HepG2 (cell line): ENCODE data around the gene HILPDA.

Experiments used
- CHCHD3 ChIP-seq: sonication (generic); formaldehyde crosslinking; IDR thresholded peaks from 2 replicates; pipeline ENCODE4 v1.8.0; 2022; ENCODE audit warnings: mild to moderate bottlenecking, missing genetic modification reagents, moderate library complexity
- GABPA ChIP-seq, 2 experiments: IDR thresholded peaks; 2 replicates each; pipeline ENCODE4 v1.6.1; 2011 to 2016; ENCODE audit warnings: low read depth in 2 of 2, low read length in 1 of 2, missing biosample characterization in 1 of 2, missing genetic modification characterization in 1 of 2
- HNRNPL ChIP-seq: fragments of 200-400 bp; formaldehyde crosslinking; IDR thresholded peaks from 2 replicates; pipeline ENCODE4 v1.6.1; 2017; ENCODE audit warnings: mild to moderate bottlenecking, low read depth, low read length
- U2AF1 ChIP-seq: fragments of 200-400 bp; formaldehyde crosslinking; optimal IDR thresholded peaks from 2 replicates; pipeline ENCODE3; 2017; ENCODE audit warnings: mild to moderate bottlenecking, low read depth, low read length
- ZNF747 ChIP-seq: sonication (generic); formaldehyde crosslinking; IDR thresholded peaks from 2 replicates; pipeline ENCODE4 v1.8.1; 2023; ENCODE audit warnings: missing genetic modification reagents, mild to moderate bottlenecking, borderline replicate concordance
- TF ChIP-seq, protein P1 (sequence below): sonication (generic); formaldehyde crosslinking; IDR thresholded peaks from 2 replicates; pipeline ENCODE4 v1.4.0; 2020; ENCODE audit warnings: mild to moderate bottlenecking, missing genetic modification reagents

- TF ChIP-seq, protein P1, sequence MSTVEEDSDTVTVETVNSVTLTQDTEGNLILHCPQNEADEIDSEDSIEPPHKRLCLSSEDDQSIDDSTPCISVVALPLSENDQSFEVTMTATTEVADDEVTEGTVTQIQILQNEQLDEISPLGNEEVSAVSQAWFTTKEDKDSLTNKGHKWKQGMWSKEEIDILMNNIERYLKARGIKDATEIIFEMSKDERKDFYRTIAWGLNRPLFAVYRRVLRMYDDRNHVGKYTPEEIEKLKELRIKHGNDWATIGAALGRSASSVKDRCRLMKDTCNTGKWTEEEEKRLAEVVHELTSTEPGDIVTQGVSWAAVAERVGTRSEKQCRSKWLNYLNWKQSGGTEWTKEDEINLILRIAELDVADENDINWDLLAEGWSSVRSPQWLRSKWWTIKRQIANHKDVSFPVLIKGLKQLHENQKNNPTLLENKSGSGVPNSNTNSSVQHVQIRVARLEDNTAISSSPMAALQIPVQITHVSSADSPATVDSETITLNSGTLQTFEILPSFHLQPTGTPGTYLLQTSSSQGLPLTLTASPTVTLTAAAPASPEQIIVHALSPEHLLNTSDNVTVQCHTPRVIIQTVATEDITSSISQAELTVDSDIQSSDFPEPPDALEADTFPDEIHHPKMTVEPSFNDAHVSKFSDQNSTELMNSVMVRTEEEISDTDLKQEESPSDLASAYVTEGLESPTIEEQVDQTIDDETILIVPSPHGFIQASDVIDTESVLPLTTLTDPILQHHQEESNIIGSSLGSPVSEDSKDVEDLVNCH: no peak
- TF ChIP-seq CHCHD3 (no peak), HNRNPL (no peak), ZNF747 (CRISPR knock-in tag) (no peak), GABPA (IDR thresholded peaks at IDR 0.05; ENCODE audit: low read depth, low read length) (no peak), GABPA (CRISPR knock-in tag; IDR thresholded peaks at IDR 0.05; ENCODE audit: low read depth) (no peak), U2AF1 (no peak)
Observed at GRCh38 chr7:128453836-128454804, 1.6 kb upstream of the HILPDA start.
